Esophagus squamous epithelium (tissue), 4 donors: ENCODE measurements around the gene OGDH.

Experiments
- CTCF ChIP-seq, 6 experiments: fragments of 450-650 bp in 4 of 6; fragments of 200-600 bp in 2 of 6; sonication (generic) in 2 of 6; IDR thresholded peaks; one replicate each; pipeline ENCODE4 v1.5.1; 2016 to 2019; ENCODE audit warnings: antibody characterized with exemption in 6 of 6, mild to moderate bottlenecking in 4 of 6, moderate library complexity in 4 of 6
- POLR2A ChIP-seq, 4 donors: fragments of 450-650 bp; IDR thresholded peaks; one replicate each; pipeline ENCODE4 v1.6.1; 2017; ENCODE audit warnings: antibody characterized with exemption in 4 of 4, mild to moderate bottlenecking in 4 of 4, moderate library complexity in 3 of 4

GRCh38 chr7:44678101-44678470 is 71.7 kb downstream of the OGDH start:
- no peak for TF ChIP-seq CTCF (IDR thresholded peaks at IDR 0.05)
- no peak for TF ChIP-seq POLR2A (IDR thresholded peaks at IDR 0.05)
